ENCODE results near the gene TXNDC11. TPM values are rescaled to one million over a fixed set of nuclear protein-coding genes. Genes with fewer than 3 reads are reported as not detected.
A peak's percentile ranks its signal among the peaks of the same experiment; 100 is the strongest.

TXNDC11 gene
- total RNA-seq, 2 donors from 2014 or later, result 52.0 to 62.1 TPM

DNA sequence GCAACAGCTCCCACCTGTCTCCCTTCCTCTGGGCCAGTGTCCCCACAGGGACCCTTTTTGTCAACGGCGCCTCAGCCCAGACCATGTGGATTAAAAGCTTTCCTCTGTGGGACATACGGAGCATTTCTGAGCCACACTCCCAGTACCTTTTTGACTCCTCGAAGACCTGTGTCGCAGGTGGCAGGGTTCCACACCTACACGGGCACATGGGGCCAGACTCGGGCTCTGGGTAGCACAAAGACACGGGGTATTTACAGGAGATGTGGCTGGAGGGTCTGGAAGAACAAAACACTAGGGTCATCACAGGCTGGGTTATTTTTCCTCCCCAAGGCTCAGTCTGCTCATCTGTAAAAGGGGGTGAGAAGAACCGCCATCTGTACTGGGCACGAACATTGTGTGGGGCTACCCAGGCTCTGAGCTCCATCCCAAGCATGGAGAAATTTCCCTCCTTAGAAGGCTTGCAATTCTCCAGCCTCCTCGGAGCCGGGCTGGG is 106.9 kb downstream of the TXNDC11 start:
- H3K4me3 ChIP-seq, result no peak overlapping the region
- no peak for DNase-seq
- H3K36me3 ChIP-seq, result no peaks in the 10 kb centered on the region
- no peaks in the 10 kb centered on the region for H3K4me1 ChIP-seq
- H3K9me3 ChIP-seq, result no peaks in the 10 kb centered on the region
- H3K9ac ChIP-seq (ENCODE audit: low read depth in 2 of 2, low read length in 2 of 2), result peak overlapping the region; percentile 61 to 73
- no peaks in the 10 kb centered on the region for H3K27me3 ChIP-seq
- TF ChIP-seq, protein P1, sequence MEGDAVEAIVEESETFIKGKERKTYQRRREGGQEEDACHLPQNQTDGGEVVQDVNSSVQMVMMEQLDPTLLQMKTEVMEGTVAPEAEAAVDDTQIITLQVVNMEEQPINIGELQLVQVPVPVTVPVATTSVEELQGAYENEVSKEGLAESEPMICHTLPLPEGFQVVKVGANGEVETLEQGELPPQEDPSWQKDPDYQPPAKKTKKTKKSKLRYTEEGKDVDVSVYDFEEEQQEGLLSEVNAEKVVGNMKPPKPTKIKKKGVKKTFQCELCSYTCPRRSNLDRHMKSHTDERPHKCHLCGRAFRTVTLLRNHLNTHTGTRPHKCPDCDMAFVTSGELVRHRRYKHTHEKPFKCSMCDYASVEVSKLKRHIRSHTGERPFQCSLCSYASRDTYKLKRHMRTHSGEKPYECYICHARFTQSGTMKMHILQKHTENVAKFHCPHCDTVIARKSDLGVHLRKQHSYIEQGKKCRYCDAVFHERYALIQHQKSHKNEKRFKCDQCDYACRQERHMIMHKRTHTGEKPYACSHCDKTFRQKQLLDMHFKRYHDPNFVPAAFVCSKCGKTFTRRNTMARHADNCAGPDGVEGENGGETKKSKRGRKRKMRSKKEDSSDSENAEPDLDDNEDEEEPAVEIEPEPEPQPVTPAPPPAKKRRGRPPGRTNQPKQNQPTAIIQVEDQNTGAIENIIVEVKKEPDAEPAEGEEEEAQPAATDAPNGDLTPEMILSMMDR (IDR thresholded peaks at IDR 0.05), result no peak
- peak overlapping the region; percentile 64 for H3K27ac ChIP-seq
- intact Hi-C loops (cut with DNase I), result no loop called here

DNA sequence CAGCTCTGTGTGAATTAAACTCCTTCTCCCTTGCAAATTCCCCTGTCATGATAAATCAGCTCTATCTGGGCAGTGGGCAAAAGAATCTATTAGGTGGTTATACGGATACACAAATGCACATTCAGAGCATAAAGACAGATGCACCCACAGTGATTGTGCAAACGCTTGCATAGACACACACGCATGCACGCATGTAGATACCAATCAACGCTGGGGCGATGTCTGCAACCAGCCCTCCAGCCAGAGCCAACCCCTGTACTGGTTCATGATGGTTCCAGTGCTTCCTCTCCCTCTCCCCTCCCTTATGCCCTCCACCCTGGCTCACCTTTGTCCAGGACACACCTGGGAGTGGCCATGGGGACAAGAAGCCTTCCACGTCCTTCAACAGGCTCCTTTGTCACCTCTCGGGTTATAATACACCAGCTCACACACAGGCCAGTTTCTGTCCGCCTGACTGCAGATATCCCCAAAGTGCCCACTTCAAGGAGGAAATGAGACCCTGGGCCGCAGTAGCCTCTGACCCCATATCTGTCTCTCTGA is 107.5 kb downstream of the TXNDC11 start:
- Histone ChIP-seq H3K4me1 (no peaks in the 10 kb centered on the region), H3K4me3 (no peak overlapping the region), H3K9ac (ENCODE audit: low read depth in 2 of 2, low read length in 2 of 2) (peak overlapping the region; percentile 61 to 73), H3K9me3 (no peaks in the 10 kb centered on the region), H3K36me3 (no peaks in the 10 kb centered on the region), H3K27me3 (no peaks in the 10 kb centered on the region), H3K27ac (peak overlapping the region; percentile 64)
- TF ChIP-seq, protein P1 (IDR thresholded peaks at IDR 0.05), result no peak
- DNase-seq, result peak; percentile 75
- intact Hi-C loops (cut with DNase I), result no loop called here

DNA sequence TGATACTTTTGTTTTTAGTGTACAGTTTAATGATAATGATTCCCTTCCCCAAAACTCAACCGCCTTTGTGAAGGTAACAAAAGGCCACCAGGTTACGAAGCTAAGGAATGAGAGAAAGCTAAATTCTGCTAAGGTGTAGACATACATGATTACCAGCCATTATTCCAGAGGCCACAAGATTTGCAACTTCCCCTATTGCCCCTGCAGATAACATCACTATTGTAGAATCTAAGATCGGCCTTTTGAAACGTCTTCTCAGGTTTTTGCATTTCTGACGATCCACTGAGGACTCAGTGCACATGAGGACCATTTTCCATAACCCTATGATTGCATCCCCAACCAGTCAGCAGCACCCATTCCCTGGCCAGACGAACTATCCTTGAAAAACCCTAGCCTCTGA is 108.3 kb downstream of the TXNDC11 start:
- intact Hi-C loops (cut with DNase I), result no loop called here
- no peaks in the 10 kb centered on the region for H3K4me1 ChIP-seq

DNA sequence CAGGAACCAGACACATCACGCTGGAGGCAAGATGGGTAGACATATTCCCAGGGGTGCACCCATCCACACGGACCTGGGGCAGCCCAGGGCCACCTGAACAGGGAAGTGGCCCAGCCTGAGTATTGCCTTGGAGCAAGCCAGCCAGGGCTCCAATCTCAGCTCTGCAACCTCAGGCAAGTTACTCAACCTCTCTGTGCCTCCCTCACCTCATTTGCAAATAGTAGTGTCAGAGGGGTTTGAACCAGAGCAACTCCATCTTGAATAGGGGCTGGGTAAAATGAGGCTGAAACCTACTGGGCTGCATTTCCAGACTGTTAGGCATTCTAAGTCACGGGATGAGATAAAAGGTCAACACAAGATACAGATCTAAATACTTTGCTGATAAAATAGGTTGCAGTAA is 109.5 kb downstream of the TXNDC11 start:
- Histone ChIP-seq H3K9ac (ENCODE audit: low read depth in 2 of 2, low read length in 2 of 2) (no peak overlapping the region), H3K27ac (no peak overlapping the region), H3K4me3 (no peak overlapping the region), H3K36me3 (no peaks in the 10 kb centered on the region), H3K9me3 (no peaks in the 10 kb centered on the region), H3K27me3 (no peaks in the 10 kb centered on the region), H3K4me1 (no peaks in the 10 kb centered on the region)
- intact Hi-C loops (cut with DNase I), result no loop called here
- no peak for DNase-seq
- TF ChIP-seq, protein P1 (IDR thresholded peaks at IDR 0.05), result no peak

More for the DNA sequence above, 108.3 kb downstream of the TXNDC11 start:
- no peaks in the 10 kb centered on the region for H3K9me3 ChIP-seq
- TF ChIP-seq, protein P1 (IDR thresholded peaks at IDR 0.05), result no peak
- no peak overlapping the region for H3K4me3 ChIP-seq
- DNase-seq, result no peak
- no peaks in the 10 kb centered on the region for H3K27me3 ChIP-seq
- no peak overlapping the region for H3K27ac ChIP-seq
- H3K36me3 ChIP-seq, result no peaks in the 10 kb centered on the region
- H3K9ac ChIP-seq (ENCODE audit: low read depth in 2 of 2, low read length in 2 of 2), result no peak overlapping the region

DNA sequence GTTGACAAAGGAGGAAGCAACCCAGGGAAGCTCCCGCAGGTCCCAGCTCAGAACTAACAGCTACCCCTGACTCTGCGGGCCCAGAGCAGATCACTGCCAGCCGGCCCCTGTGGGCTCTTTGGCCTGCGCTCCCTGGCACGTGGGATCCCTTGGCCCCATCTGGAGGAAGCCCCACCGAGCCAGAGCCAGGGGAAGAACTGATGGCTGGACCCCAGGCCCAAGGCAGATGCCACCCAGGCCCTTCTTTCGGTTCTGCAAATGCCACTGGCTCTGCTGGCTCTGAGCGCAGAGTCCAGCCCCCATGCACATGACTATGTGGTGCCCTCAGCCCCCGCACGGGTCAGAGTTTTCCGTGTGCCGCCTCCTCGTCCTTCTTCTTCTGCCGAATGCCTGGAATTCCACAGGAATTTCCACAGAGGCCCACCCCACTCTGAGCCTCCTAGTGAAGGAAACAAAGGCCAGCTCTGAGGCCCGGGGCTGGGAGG is 110.2 kb downstream of the TXNDC11 start:
- H3K4me1 ChIP-seq, result no peaks in the 10 kb centered on the region
- peak overlapping the region in 1 of 2 donors; percentile 40 for H3K9ac ChIP-seq (ENCODE audit: low read depth in 2 of 2, low read length in 2 of 2)
- TF ChIP-seq, protein P1 (IDR thresholded peaks at IDR 0.05), result no peak

More for the DNA sequence above, 110.2 kb downstream of the TXNDC11 start:
- no peaks in the 10 kb centered on the region for H3K9me3 ChIP-seq
- no peaks in the 10 kb centered on the region for H3K36me3 ChIP-seq
- peak; percentile 39 for DNase-seq
- H3K27ac ChIP-seq, result no peak overlapping the region
- intact Hi-C loops (cut with DNase I), result no loop called here
- H3K4me3 ChIP-seq, result no peak overlapping the region
- no peaks in the 10 kb centered on the region for H3K27me3 ChIP-seq
